MCF 10A (cell line): ENCODE results near the gene TRIM66. TPM values are rescaled to one million over a fixed set of nuclear protein-coding genes. Genes with fewer than 3 reads are reported as not detected.

Experiments
- Bru-seq: library from RNA; stranded (reverse); fragments of 400-500 nt; gene quantifications from one replicate; lab custom pipeline; 2021; lab: Mats Ljungman, UMichigan
- BruChase-seq, 2 experiments: library from RNA; stranded (reverse); fragments of 400-500 nt; gene quantifications; one replicate each; lab custom pipeline; 2021; lab: Mats Ljungman, UMichigan
- BruUV-seq: library from RNA; stranded (reverse); fragments of 400-500 nt; replicated peaks from 2 replicates; lab custom pipeline; 2021; lab: Mats Ljungman, UMichigan
- CTCF ChIA-PET: fragments of 300-600 bp; sonication (Branson Sonifier 250); formaldehyde crosslinking; extraction: SDS; loops from one replicate; lab custom pipeline; 2021; ENCODE audit warnings: antibody characterized with exemption, inconsistent platforms; lab: Yijun Ruan, JAX
- POLR2A ChIA-PET: fragments of 300-600, 350-650 bp; sonication (Branson Sonifier 250); formaldehyde crosslinking; extraction: SDS; loops from one replicate; lab custom pipeline; 2020; ENCODE audit warnings: antibody characterized with exemption, inconsistent platforms; lab: Yijun Ruan, JAX
- DNase-seq: peaks from one replicate; pipeline ENCODE4 v3.0.0-alpha.2; 2018; ENCODE audit not compliant: unreplicated experiment
- H3K27ac Mint-ChIP-seq: one replicate; pipeline ENCODE4 v1.8.0; 2022; ENCODE audit warnings: mild to moderate bottlenecking, low read depth, mixed read lengths; ENCODE audit not compliant: unreplicated experiment
- H3K27me3 Mint-ChIP-seq: one replicate; pipeline ENCODE4 v1.8.0; 2022; ENCODE audit warnings: mixed read lengths; ENCODE audit not compliant: insufficient read depth, unreplicated experiment
- H3K36me3 Mint-ChIP-seq: one replicate; pipeline ENCODE4 v1.8.0; 2022; ENCODE audit warnings: mild to moderate bottlenecking, moderate library complexity, mixed read lengths; ENCODE audit not compliant: insufficient read depth, unreplicated experiment
- H3K4me1 Mint-ChIP-seq: one replicate; pipeline ENCODE4 v1.8.0; 2022; ENCODE audit warnings: mixed read lengths; ENCODE audit not compliant: insufficient read depth, unreplicated experiment
- H3K4me3 Mint-ChIP-seq: one replicate; pipeline ENCODE4 v1.8.0; 2022; ENCODE audit warnings: mild to moderate bottlenecking, moderate library complexity, mixed read lengths; ENCODE audit not compliant: unreplicated experiment
- H3K9me3 Mint-ChIP-seq: one replicate; pipeline ENCODE4 v1.8.0; 2022; ENCODE audit warnings: mixed read lengths; ENCODE audit not compliant: unreplicated experiment
- intact Hi-C: fragments of 100-400 bp; cut with micrococcal nuclease; formaldehyde crosslinking; loops from 2 replicates; pipeline ENCODE4 v1.14.1; 2022
- long read RNA-seq: library from polyadenylated mRNA; stranded (forward); transcript quantifications from one replicate; pipeline ENCODE4 v2.0.0, GENCODE V29; 2022
- total RNA-seq: library from RNA; stranded (reverse); gene quantifications from 2 replicates; pipeline ENCODE4 v1.2.3, GENCODE V29; 2022
- TF ChIP-seq, protein P1 (sequence below): fragments of 200-600 bp; IDR thresholded peaks from one replicate; pipeline ENCODE4 v1.8.0; 2022; ENCODE audit warnings: antibody characterized with exemption, mild to moderate bottlenecking; ENCODE audit not compliant: unreplicated experiment

Gene TRIM66
- 27.3 and 27.4 TPM in 2 replicates for total RNA-seq
- percentile 82 among the genes with signal in this experiment for Bru-seq, nascent RNA
- percentile 83 among the genes with signal in this experiment for BruChase-seq, experiment 1, labeled RNA remaining after a 6-hour chase
- BruChase-seq, experiment 2, labeled RNA remaining after a 2-hour chase: percentile 88 among the genes with signal in this experiment
- long read RNA-seq, partial matches to known transcripts: 1 of 3 reads
- long read RNA-seq, other reads (novel, unspliced or antisense): 2 of 3 reads

DNA sequence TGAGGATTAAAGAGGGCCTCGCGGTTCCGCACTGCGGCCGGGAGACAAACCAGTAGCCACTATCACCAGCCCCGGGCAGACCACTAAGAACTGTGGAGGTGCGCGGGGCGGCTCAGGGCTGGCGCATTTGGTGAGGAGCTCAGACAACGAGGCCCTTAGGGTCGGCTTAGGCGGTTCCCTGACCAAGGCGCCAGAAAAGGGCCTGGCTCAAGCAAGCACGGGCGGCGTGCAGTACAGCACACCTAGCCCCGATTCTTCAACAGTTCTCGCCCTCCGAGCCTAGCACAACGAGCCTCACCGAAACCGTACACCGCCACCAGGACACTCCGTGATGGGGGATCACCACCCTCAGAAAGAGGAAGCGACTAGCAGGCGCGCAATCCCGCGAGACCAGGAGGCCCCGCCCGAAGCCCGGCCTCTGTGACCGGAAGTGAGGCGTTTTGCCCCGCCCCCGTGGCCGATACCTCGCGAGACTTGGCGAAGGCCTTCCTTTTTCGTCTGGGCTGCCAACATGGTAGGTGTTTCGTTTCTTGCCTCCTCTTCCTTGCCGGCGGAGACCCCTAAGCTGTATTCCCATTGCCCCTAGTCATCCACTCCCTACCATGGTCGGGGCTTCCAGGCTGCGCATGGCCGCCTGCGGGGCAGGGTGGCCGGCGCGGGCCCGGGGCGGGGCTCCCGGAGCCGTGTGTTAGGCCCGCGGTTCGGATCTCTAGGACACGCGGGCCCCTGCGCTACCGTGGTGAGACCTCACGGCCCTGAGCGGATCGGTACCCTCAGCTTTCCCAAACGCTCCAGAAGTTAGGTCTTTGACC is at the start of gene TRIM66, which contains the start of gene RPL27A:
Gene TRIM66, minus strand, starts transcription at position 363 of the 812 bp plus-strand sequence. CDS start 10,391 bp downstream, outside the sequence.
Gene RPL27A, plus strand, starts transcription at position 490 of the 812 bp plus-strand sequence. Its CDS starts 22 bp downstream, at position 512.
- ChIA-PET POLR2A (interaction anchor here (0.6 to 4.5 kb wide), 44 partner anchors 8 to 895 kb away, joined by 3 to 63 read pairs (median 4); partner anchors contain the start of genes AKIP1, TMEM9B and ZNF143), CTCF (interaction anchor here (0.6 to 2.3 kb wide), 13 partner anchors 11 to 454 kb away, joined by 3 to 10 read pairs (median 3); no protein-coding TSS in a partner anchor)
- Mint-ChIP-seq H3K27me3 (no peaks in the 10 kb centered on the region), H3K4me3 (peak within 1 kb of the TSS; percentile 81), H3K36me3 (peaks cover 53% of the 10 kb centered on the region), H3K4me1 (peaks cover 34% of the 10 kb centered on the region), H3K9me3 (peaks cover 8% of the 10 kb centered on the region), H3K27ac (peak within 1 kb of the TSS; percentile 98)
- TSS peak; percentile 80 for BruUV-seq
- intact Hi-C loops: loop anchor here (1.0 to 10.0 kb wide), 3 partner anchors 78 to 452 kb away; no protein-coding TSS in a partner anchor
- TF ChIP-seq, protein P1, sequence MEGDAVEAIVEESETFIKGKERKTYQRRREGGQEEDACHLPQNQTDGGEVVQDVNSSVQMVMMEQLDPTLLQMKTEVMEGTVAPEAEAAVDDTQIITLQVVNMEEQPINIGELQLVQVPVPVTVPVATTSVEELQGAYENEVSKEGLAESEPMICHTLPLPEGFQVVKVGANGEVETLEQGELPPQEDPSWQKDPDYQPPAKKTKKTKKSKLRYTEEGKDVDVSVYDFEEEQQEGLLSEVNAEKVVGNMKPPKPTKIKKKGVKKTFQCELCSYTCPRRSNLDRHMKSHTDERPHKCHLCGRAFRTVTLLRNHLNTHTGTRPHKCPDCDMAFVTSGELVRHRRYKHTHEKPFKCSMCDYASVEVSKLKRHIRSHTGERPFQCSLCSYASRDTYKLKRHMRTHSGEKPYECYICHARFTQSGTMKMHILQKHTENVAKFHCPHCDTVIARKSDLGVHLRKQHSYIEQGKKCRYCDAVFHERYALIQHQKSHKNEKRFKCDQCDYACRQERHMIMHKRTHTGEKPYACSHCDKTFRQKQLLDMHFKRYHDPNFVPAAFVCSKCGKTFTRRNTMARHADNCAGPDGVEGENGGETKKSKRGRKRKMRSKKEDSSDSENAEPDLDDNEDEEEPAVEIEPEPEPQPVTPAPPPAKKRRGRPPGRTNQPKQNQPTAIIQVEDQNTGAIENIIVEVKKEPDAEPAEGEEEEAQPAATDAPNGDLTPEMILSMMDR: no peak
- peak; percentile 97 for DNase-seq

GRCh38 chr11:8731647-8732323 is 49.3 kb upstream of the TRIM66 start:
- no peaks in the 10 kb centered on the region for H3K9me3 Mint-ChIP-seq
- ChIA-PET CTCF (interaction anchor here (0.6 to 1.0 kb wide), 3 partner anchors 80 to 132 kb away, joined by 3 to 4 read pairs (median 3); no protein-coding TSS in a partner anchor), POLR2A (no interaction called here)
- TF ChIP-seq, protein P1: no peak
- H3K27ac Mint-ChIP-seq: peak overlapping the region; percentile 88
- intact Hi-C loops: no loop called here
- H3K27me3 Mint-ChIP-seq: no peaks in the 10 kb centered on the region
- no TSS peak for BruUV-seq
- H3K4me1 Mint-ChIP-seq: peaks cover 22% of the 10 kb centered on the region
- DNase-seq: no peak
- H3K4me3 Mint-ChIP-seq: no peak overlapping the region
- H3K36me3 Mint-ChIP-seq: peaks cover 20% of the 10 kb centered on the region

GRCh38 chr11:8730697-8731020 is 48.2 kb upstream of the TRIM66 start:
- ChIA-PET POLR2A (no interaction called here), CTCF (interaction anchor here (0.7 kb wide), 1 partner anchor 80 kb away, joined by 3 read pairs; a partner anchor contains a TSS)
- BruUV-seq: no TSS peak
- H3K4me1 Mint-ChIP-seq: peaks cover 22% of the 10 kb centered on the region
- H3K27me3 Mint-ChIP-seq: no peaks in the 10 kb centered on the region
- no peak overlapping the region for H3K27ac Mint-ChIP-seq
- TF ChIP-seq, protein P1: no peak
- no peaks in the 10 kb centered on the region for H3K9me3 Mint-ChIP-seq
- intact Hi-C loops: no loop called here
- peaks cover 20% of the 10 kb centered on the region for H3K36me3 Mint-ChIP-seq
- DNase-seq: no peak
- no peak overlapping the region for H3K4me3 Mint-ChIP-seq
